CD4-positive, alpha-beta memory T cell (primary cell): Measurements from ENCODE around the gene CDCP2. TPM values are rescaled to one million over a fixed set of nuclear protein-coding genes. Genes with fewer than 3 reads are reported as not detected.

Experiments
- CTCF ChIA-PET: fragments of 350-600 bp; sonication (Branson Sonifier 250); formaldehyde crosslinking; loops from one replicate; lab custom pipeline; 2021; ENCODE audit warnings: inconsistent platforms; ENCODE audit not compliant: partially characterized antibody; lab: Charles Lee
- POLR2A ChIA-PET: fragments of 350-600 bp; sonication (Branson Sonifier 250); formaldehyde crosslinking; loops from one replicate; lab custom pipeline; 2021; ENCODE audit not compliant: partially characterized antibody; lab: Charles Lee
- DNase-seq, 5 donors: peaks; one replicate each; pipeline versions ENCODE4 v3.0.0 to v3.0.0-alpha.2; 2020 to 2022; ENCODE audit warnings: mixed read lengths in 1 of 5
- H3K27ac ChIP-seq: one replicate; pipeline ENCODE4 v1.7.0; 2013; ENCODE audit warnings: low read depth, low read length
- H3K27me3 ChIP-seq: 2 replicates; pipeline ENCODE4 v1.7.0; 2013; ENCODE audit warnings: mild to moderate bottlenecking, low read length, moderate library complexity; ENCODE audit not compliant: insufficient read depth
- H3K36me3 ChIP-seq: 2 replicates; pipeline ENCODE4 v1.7.0; 2013; ENCODE audit warnings: mild to moderate bottlenecking, low read length, moderate library complexity; ENCODE audit not compliant: insufficient read depth
- H3K4me1 ChIP-seq: 2 replicates; pipeline ENCODE4 v1.7.0; 2013; ENCODE audit warnings: mild to moderate bottlenecking, low read length, moderate library complexity; ENCODE audit not compliant: insufficient read depth
- H3K4me3 ChIP-seq, 2 donors: one replicate each; pipeline ENCODE4 v1.7.0; 2013; ENCODE audit warnings: low read length in 2 of 2, mild to moderate bottlenecking in 1 of 2
- H3K9me3 ChIP-seq, 2 donors: one replicate each; pipeline ENCODE4 v1.7.0; 2013; ENCODE audit warnings: low read length in 2 of 2, control low read depth in 1 of 2; ENCODE audit not compliant: control insufficient read depth in 1 of 2
- H3K27ac Mint-ChIP-seq, 7 donors: one replicate each; pipeline ENCODE4 v1.8.0; 2020 to 2021; ENCODE audit warnings: mixed read lengths in 7 of 7, mild to moderate bottlenecking in 6 of 7, inconsistent platforms in 3 of 7, moderate library complexity in 3 of 7
- H3K27me3 Mint-ChIP-seq, 2 donors: one replicate each; pipeline ENCODE4 v1.8.0; 2020 to 2021; ENCODE audit warnings: mixed read lengths in 2 of 2
- H3K36me3 Mint-ChIP-seq, 2 donors: one replicate each; pipeline ENCODE4 v1.8.0; 2020 to 2021; ENCODE audit warnings: mixed read lengths in 2 of 2, inconsistent platforms in 1 of 2, mild to moderate bottlenecking in 1 of 2
- H3K4me1 Mint-ChIP-seq, 4 donors: one replicate each; pipeline ENCODE4 v1.8.0; 2020 to 2021; ENCODE audit warnings: mixed read lengths in 4 of 4, mild to moderate bottlenecking in 1 of 4
- H3K4me3 Mint-ChIP-seq, 8 donors: one replicate each; pipeline ENCODE4 v1.8.0; 2020 to 2021; ENCODE audit warnings: mixed read lengths in 8 of 8, mild to moderate bottlenecking in 7 of 8, moderate library complexity in 6 of 8, inconsistent platforms in 3 of 8
- H3K9me3 Mint-ChIP-seq, 8 donors: one replicate each; pipeline ENCODE4 v1.8.0; 2020 to 2021; ENCODE audit warnings: mixed read lengths in 8 of 8, mild to moderate bottlenecking in 5 of 8, inconsistent platforms in 3 of 8, moderate library complexity in 1 of 8
- intact Hi-C: fragments of 100-400 bp; cut with micrococcal nuclease; formaldehyde crosslinking; loops from one replicate; pipeline ENCODE4 v1.15.1; 2023
- polyA plus RNA-seq, 2 donors: library from polyadenylated mRNA; unstranded; fragments of 300-500 nt; fragmentation: Illumina TruSeq; gene quantifications; one replicate each; pipeline ENCODE4 v1.2.3, GENCODE V29; 2021
- total RNA-seq, 2 experiments: library from RNA; stranded (reverse); gene quantifications; one replicate each; pipeline ENCODE4 v1.2.3, GENCODE V29; 2021

Gene CDCP2
- total and polyA plus RNA-seq, 4 experiments from 2014 or later, result 0.19 TPM; not detected in 3

- Mint-ChIP-seq H3K9me3 (no peaks in the 10 kb centered on the region), H3K4me3 (no peak overlapping the region), H3K4me1 (no peaks in the 10 kb centered on the region), H3K36me3 (no peaks in the 10 kb centered on the region), H3K27ac (no peak overlapping the region), H3K27me3 (no peaks in the 10 kb centered on the region)
- H3K36me3 ChIP-seq, result no peaks in the 10 kb centered on the region
- no peak for DNase-seq
- no peak overlapping the region for H3K4me3 ChIP-seq
- intact Hi-C loops, result no loop called here
- CTCF ChIA-PET, result interaction anchor here (1.3 kb wide), 1 partner anchor 13 kb away, joined by 3 read pairs; no protein-coding TSS in a partner anchor
- no peaks in the 10 kb centered on the region for H3K9me3 ChIP-seq
- H3K4me1 ChIP-seq, result no peaks in the 10 kb centered on the region
- POLR2A ChIA-PET, result no interaction called here
- no peak overlapping the region for H3K27ac ChIP-seq
- peaks cover 3% of the 10 kb centered on the region for H3K27me3 ChIP-seq
Measured at GRCh38 chr1:54115520-54115919, 37.3 kb downstream of the CDCP2 start.

GRCh38 chr1:54114955-54115354, 37.8 kb downstream of the CDCP2 start:
- no peaks in the 10 kb centered on the region for H3K36me3 ChIP-seq
- no peaks in the 10 kb centered on the region for H3K27me3 ChIP-seq
- no peak overlapping the region for H3K4me3 Mint-ChIP-seq
- no peak overlapping the region for H3K4me3 ChIP-seq
- no peak overlapping the region for H3K27ac ChIP-seq
- no peaks in the 10 kb centered on the region for H3K4me1 Mint-ChIP-seq
- ChIA-PET POLR2A (no interaction called here), CTCF (interaction anchor here (0.9 to 1.3 kb wide), 3 partner anchors 8 to 374 kb away, joined by 3 read pairs; no protein-coding TSS in a partner anchor)
- DNase-seq, result no peak
- H3K4me1 ChIP-seq, result no peaks in the 10 kb centered on the region
- no peaks in the 10 kb centered on the region for H3K9me3 ChIP-seq
- H3K9me3 Mint-ChIP-seq, result no peaks in the 10 kb centered on the region
- H3K27ac Mint-ChIP-seq, result no peak overlapping the region
- intact Hi-C loops, result no loop called here
- no peaks in the 10 kb centered on the region for H3K36me3 Mint-ChIP-seq
- no peaks in the 10 kb centered on the region for H3K27me3 Mint-ChIP-seq

- POLR2A ChIA-PET, result no interaction called here
- CTCF ChIA-PET, result interaction anchor here (0.9 kb wide), 1 partner anchor 9 kb away, joined by 3 read pairs; no protein-coding TSS in a partner anchor
- no peak overlapping the region for H3K27ac ChIP-seq
Measured at GRCh38 chr1:54114001-54114400, 38.8 kb downstream of the CDCP2 start.

GRCh38 chr1:54112705-54113368, 40.0 kb downstream of the CDCP2 start:
- H3K36me3 ChIP-seq, result no peaks in the 10 kb centered on the region
- Mint-ChIP-seq H3K4me1 (no peaks in the 10 kb centered on the region), H3K27me3 (no peaks in the 10 kb centered on the region), H3K27ac (no peak overlapping the region), H3K9me3 (no peaks in the 10 kb centered on the region), H3K36me3 (no peaks in the 10 kb centered on the region), H3K4me3 (no peak overlapping the region)
- no peak for DNase-seq
- no peaks in the 10 kb centered on the region for H3K27me3 ChIP-seq
- no peak overlapping the region for H3K4me3 ChIP-seq
- no peak overlapping the region for H3K27ac ChIP-seq
- H3K9me3 ChIP-seq, result no peaks in the 10 kb centered on the region
- intact Hi-C loops, result no loop called here
- ChIA-PET CTCF (no interaction called here), POLR2A (no interaction called here)
- H3K4me1 ChIP-seq, result no peaks in the 10 kb centered on the region

More at GRCh38 chr1:54114001-54114400, 38.8 kb downstream of the CDCP2 start:
- no peak overlapping the region for H3K27ac Mint-ChIP-seq
- Histone ChIP-seq H3K4me1 (no peaks in the 10 kb centered on the region), H3K27me3 (no peaks in the 10 kb centered on the region), H3K36me3 (no peaks in the 10 kb centered on the region), H3K4me3 (no peak overlapping the region), H3K9me3 (no peaks in the 10 kb centered on the region)
- DNase-seq, result no peak
- H3K27me3 Mint-ChIP-seq, result no peaks in the 10 kb centered on the region
- H3K4me1 Mint-ChIP-seq, result no peaks in the 10 kb centered on the region
- intact Hi-C loops, result no loop called here
- H3K9me3 Mint-ChIP-seq, result no peaks in the 10 kb centered on the region
- no peak overlapping the region for H3K4me3 Mint-ChIP-seq
- no peaks in the 10 kb centered on the region for H3K36me3 Mint-ChIP-seq

- H3K27ac ChIP-seq, result no peak overlapping the region
- Mint-ChIP-seq H3K9me3 (no peaks in the 10 kb centered on the region), H3K4me1 (no peaks in the 10 kb centered on the region), H3K27ac (no peak overlapping the region), H3K4me3 (no peak overlapping the region), H3K36me3 (no peaks in the 10 kb centered on the region), H3K27me3 (no peaks in the 10 kb centered on the region)
- H3K9me3 ChIP-seq, result no peaks in the 10 kb centered on the region
- H3K27me3 ChIP-seq, result no peaks in the 10 kb centered on the region
- intact Hi-C loops, result no loop called here
- no peaks in the 10 kb centered on the region for H3K4me1 ChIP-seq
- H3K4me3 ChIP-seq, result no peak overlapping the region
- no peak for DNase-seq
- ChIA-PET CTCF (no interaction called here), POLR2A (no interaction called here)
- no peaks in the 10 kb centered on the region for H3K36me3 ChIP-seq
Measured at GRCh38 chr1:54112027-54112426, 40.8 kb downstream of the CDCP2 start.

- Histone ChIP-seq H3K36me3 (no peaks in the 10 kb centered on the region), H3K4me1 (no peaks in the 10 kb centered on the region), H3K27me3 (no peaks in the 10 kb centered on the region), H3K27ac (no peak overlapping the region), H3K9me3 (no peaks in the 10 kb centered on the region), H3K4me3 (no peak overlapping the region)
- Mint-ChIP-seq H3K4me3 (no peak overlapping the region), H3K27me3 (no peaks in the 10 kb centered on the region), H3K9me3 (no peaks in the 10 kb centered on the region), H3K4me1 (no peaks in the 10 kb centered on the region), H3K27ac (no peak overlapping the region), H3K36me3 (no peaks in the 10 kb centered on the region)
- ChIA-PET POLR2A (no interaction called here), CTCF (no interaction called here)
- DNase-seq, result no peak
- intact Hi-C loops, result no loop called here
Measured at GRCh38 chr1:54111624-54112023, 41.2 kb downstream of the CDCP2 start.

- H3K27me3 ChIP-seq, result no peaks in the 10 kb centered on the region
- Mint-ChIP-seq H3K36me3 (no peaks in the 10 kb centered on the region), H3K4me3 (peak overlapping the region in 1 of 8 donors; percentile 16), H3K4me1 (no peaks in the 10 kb centered on the region), H3K27me3 (no peaks in the 10 kb centered on the region), H3K27ac (no peak overlapping the region), H3K9me3 (no peaks in the 10 kb centered on the region)
- POLR2A ChIA-PET, result no interaction called here
- H3K9me3 ChIP-seq, result no peaks in the 10 kb centered on the region
- no peaks in the 10 kb centered on the region for H3K4me1 ChIP-seq
- intact Hi-C loops, result no loop called here
- no peak overlapping the region for H3K27ac ChIP-seq
- no peak overlapping the region for H3K4me3 ChIP-seq
- DNase-seq, result no peak
- CTCF ChIA-PET, result no interaction called here
- no peaks in the 10 kb centered on the region for H3K36me3 ChIP-seq
Measured at GRCh38 chr1:54110996-54111395, 41.8 kb downstream of the CDCP2 start.
